GM21423 (cell line): Measurements from ENCODE around the gene RTN4R.
A peak's percentile ranks its signal among the peaks of the same experiment; 100 is the strongest.

Experiments used
- ATAC-seq: cut with Tn5 transposase; IDR thresholded peaks from one replicate; pipeline ENCODE4 v1.9.1; 2021; ENCODE audit warnings: mild to moderate bottlenecking, moderate library complexity; ENCODE audit not compliant: unreplicated experiment

RTN4R gene

DNA sequence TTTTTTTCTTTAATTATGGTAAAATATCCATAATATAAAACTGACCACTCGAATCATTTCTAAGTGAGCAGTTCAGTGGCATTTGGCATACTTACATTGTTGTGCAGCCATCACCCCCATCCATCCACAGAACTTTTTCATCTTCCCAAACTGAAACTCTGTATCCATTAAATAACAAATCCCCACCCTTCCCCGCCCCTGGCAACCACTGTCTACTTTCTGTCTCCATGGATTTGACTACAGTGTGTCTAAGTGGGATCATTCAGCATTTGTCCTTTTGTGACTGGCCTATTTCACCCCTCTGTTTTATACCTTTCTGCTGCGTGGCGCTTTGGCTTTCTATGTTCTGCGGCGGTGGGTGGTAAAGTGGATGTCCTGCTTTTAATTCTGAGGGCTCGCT lies 49.1 kb downstream of the RTN4R start:
- ATAC-seq: no peak

DNA sequence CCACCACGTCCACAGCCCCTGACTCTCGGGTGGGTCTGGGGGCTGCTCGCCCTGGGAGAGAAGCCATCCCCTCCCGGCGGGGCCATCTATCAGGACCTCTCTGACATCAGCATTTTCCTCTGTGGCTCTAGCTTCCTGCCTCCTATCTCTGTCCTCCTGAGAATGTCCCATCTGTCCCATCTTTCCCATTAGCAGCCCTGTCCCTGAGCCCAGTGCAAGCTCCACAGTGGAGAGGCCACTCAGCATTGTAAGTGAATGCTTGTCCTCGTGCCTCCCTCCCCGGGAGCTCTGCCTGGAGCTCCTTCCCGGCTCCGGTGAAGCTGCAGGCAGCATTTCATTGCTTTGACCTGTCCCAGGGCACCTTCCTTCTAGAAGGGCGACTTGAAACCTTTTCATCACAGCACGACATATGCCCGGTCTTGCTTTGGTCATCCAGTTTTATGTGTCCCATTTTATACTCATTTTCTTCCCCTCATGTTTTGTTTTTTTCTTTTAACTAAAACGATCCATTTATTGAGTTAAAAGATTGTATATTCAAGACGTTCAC lies 49.7 kb downstream of the RTN4R start:
- no peak for ATAC-seq

DNA sequence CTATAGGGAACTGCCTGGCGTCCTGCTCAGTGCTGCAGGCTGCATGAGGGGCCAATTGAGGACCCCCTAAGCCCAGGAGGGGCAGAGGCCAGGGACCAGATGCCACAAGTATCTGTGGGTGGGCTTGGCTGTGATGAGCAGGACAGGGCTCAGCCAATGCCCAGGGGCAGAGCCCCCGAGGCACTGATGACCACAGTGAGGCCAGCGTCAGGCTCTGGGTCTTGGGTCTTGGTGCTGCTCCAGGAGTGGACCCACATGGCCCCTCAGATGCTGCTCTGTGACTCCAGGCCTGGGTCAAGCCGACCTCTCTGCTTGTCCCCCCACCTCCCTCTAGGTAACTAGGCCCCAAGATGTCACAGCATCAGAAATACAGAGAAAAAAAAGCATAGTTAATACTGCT lies 50.6 kb downstream of the RTN4R start:
- no peak for ATAC-seq

DNA sequence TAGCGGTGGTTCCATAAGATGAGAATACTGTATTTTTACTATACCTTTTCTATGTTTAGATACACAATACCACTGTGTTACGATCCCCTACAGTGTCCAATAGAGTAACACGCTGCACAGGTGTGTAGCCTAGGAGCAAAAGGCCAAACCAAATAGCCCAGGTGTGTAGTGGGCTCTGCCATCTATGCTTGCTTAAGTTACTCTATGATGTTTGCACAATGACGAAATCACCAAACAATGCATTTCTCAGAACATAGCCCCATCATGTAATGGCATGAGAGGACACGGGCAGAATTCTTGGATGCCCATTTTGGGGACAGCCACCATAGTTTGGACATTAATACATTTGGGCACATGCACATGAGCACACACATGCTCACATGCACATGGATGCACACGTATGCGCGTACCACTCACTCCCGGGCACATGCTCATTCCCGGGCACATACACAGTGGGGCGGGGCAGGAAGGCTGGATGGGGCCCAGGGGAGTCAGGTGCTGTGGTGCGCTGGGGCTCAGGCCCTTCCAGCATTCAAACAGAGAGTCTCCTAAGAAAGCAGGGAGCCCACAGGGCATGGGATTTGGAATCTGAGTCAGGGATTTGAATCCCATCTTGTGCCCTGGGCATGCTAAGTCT lies 51.1 kb downstream of the RTN4R start:
- no peak for ATAC-seq

DNA sequence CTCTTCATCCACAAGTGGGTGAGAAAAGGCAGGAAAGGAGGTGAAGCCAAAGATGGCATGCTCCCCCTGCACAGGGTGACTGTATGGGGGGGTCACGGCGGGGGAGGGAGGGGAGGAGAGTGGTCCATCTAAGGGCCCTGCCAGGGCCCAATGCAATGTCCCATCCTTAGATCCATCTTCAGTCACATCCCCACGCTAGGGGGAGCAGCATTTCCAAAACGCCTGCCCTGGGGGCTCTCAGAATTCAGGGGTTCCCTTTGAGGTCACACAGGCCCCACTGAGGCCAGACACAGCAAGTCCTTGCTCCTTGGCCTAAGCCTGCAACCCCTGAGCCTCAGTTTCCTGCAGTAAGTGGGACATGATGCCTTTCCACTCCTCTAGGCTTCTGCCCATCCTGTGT lies 52.4 kb downstream of the RTN4R start:
- no peak for ATAC-seq

DNA sequence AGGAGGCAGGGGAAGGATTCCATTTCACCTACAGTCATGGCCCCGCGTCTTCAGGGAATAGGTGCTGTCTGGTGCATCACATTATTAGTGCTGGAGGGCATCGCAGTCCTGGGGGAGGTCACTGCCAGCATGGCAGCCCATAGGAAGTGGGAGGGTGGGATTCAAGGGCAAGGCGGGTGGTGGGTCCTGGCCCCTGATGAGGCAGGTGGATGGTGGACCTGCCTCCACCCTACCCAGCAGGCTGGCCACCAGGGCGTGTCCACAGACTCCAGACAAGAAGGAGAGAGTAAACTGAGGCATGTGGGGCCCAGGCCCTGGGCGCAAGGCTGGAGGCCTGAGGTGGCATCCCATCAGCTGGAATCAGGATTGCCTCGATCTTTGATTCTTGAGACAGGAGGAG lies 53.3 kb downstream of the RTN4R start:
- ATAC-seq: no peak

DNA sequence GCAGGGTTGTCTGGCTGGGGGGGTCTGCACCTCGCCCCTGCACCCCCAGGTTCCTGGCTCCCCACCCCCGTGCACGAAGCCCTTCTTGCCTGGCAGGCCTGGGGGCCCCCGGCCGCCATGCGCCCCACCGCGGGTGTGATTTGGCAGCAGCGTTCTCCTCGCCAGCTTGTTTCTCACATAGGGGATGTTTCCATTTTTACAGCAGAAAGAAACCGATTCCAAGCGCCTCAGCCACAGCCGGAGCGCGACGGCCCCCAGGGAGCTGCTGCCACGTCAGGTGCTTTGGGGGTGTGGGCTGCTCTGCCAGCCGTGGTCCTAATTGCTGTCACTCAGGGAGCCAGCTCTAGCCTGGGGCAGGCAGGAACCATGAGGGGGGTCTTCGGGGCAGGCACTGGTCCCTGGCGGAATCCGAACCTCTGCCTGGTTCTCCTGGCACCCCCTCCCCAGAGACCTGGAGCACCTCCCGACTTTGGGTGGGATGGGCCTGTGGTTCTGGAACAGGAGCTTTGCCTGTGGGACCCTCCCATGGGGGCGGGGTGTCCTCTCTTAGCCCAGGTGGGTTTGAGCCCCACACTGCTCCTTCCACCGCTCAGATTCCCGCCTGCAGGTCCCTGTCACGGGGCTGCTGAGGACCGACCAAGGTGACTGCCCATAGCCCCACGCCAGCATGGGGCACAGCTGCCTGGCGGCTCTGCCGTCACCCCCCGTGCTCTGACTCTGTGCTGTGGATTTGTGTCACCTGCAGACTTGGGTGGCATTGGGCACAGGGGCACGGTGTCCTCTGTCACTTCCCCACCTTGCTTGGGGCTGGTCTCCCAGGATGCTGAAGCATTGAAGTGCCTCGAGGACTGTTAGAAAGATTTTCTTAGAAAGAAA lies 54.0 kb downstream of the RTN4R start:
- no peak for ATAC-seq

DNA sequence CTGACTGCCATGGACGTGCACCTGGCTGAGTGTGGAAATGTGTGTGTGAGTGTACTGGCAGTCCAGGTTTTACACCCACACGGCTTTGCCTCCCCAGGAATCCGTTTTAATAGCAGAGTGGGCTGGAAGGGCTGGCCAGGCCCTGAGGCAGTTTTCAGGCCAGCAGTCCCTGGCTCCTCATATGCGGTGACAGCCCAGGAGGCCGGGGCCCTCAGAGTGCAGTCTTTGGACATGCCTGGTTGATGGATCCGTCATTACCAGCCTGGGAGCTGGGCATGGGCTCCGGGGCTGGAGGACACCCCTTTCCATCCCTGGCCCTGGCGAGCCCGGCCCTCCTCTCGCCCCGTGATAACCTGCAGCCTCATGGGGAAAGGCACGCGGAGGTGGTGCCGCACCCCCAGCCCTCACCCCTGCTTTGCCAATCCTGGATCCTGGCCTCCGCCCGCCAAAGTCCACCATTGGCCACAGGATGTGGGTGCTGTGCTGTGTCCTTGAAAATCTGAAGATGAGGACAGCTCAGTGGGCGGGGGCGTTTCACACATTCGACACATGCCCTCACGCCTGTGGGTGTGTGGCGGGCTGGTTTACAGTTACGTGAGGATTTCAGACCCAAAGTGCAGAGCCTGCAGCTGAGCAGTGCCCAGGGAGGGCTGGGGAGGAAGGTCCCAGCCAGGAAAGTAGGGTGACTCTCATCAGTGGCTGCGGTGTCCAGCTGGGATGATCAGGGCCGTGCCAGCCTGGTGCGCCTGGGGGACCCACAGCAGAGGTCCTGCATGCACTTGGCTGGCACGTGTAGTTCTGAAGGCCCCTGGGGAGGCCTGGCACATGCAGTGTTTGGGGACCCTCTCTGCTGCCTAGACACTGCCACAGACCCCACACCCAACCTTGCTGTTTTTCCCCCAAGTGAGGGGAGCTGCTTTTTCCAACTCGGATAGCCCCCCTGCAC lies 55.1 kb downstream of the RTN4R start:
- no peak for ATAC-seq

DNA sequence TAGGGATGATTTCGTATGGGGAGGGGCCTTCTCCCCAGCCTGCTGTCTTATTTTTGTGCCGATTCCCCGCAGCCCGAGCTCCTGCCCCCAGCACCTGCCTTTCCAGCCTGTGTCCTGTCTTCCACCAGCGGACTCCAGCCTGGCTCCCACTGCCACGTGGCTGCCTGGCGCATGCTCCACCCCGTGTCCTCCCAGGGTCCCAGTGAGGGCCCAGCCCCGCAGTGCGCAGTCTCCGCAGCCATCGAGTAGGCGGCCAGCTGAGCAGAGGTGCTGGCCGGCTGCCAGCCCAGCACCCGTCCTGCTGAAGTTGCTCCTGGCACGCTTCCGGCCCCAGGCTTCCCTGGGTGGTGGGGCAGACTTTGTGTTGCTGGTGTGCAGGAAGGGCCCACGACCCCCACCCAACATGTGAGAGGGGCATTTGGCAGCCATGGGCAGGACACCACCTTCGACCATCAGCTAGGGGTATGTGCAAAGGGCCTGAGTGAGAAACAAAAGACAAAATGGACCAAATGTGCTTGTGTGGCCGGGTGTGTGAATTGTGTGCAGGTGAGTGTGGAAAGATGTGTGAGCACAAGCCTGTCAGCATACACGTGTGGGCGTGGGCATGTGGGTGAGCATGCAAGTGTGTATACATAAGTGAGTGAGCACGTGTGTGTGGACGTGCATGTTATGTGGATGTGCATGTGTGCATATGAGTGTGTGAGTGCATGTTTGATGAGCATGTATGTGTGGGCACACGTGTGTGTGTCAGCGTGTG lies 55.9 kb downstream of the RTN4R start:
- ATAC-seq: no peak

DNA sequence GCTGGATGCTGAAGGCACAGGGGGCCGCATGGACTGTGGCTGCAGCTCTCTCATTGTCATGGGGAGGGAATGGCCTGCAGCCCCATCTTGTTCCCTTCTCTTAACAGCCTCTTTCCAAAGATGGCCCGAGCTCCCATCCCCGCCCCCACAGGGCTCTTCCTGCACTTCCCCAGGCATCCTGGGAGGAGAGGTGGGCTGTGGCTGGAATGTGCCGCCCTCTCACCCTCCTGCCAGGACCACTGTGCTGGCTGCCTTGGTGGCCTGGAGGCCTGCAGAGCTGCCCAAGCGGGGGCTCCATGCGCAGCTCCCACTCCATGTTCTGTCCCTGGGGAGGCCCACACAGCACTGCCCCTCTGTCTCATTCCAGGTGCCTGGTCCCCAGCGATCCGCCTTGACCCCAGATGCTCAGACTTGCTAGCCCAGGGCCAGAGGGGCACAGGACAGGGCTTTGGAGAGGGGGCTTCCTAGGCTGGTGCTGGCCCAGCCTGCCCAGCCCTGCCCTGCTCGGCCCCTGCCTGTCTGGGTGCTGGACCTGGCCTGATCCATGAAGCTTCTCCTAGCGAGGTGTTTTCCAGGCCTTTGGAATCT lies 56.6 kb downstream of the RTN4R start:
- ATAC-seq: no peak

DNA sequence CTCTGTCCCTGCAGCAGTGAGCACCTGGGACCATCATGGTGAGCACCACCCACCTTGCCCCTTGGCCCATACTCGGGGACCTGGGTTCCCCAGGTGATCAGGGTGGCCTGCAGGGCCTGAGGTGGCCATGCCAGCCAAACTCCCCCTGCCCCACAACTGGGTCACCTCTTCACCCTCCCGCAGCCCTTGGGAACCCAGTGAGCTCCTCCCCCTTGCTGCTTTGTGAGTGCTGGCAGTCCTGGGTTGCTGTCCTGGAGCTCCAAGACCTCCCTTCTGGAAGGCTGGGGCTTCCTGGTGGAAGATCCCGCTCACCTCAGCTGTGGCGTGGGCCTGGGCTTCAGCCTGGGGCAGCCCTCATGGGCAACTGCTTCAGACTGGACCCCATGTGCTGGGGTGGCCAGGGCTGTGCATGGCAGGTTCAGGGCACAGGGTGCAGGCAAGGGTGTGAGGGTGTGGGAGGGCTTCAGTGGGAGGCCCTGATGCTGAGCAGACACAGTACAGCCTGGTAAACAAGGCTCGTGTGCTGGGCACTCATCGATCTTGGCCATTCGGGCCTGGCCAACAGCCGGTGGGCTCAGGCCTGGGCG lies 57.6 kb downstream of the RTN4R start:
- ATAC-seq: no peak

DNA sequence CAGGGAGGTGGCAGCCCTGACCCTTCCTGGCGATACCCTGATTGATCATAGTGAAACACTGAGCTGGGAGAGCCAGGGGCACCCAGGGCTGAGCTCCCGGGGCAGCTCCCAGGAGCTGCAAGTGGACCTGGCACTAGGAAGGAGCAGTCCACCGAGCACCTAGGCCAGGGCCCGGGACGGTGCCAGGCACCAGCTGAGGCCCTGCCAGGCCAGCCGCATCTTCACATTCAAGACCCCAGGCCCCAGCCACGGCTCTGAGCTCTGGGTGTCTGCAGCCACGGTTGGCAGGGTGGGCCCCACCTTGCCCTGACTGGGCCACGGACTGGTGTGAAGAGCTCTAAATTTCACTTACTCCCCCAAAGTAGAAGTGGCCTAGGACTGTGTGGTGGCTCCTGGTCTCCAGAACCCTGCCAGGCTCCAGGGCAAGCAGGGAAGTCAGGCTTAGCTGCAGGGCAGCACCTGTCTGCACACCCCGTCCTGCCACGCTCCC lies 58.3 kb downstream of the RTN4R start:
- ATAC-seq: no peak

DNA sequence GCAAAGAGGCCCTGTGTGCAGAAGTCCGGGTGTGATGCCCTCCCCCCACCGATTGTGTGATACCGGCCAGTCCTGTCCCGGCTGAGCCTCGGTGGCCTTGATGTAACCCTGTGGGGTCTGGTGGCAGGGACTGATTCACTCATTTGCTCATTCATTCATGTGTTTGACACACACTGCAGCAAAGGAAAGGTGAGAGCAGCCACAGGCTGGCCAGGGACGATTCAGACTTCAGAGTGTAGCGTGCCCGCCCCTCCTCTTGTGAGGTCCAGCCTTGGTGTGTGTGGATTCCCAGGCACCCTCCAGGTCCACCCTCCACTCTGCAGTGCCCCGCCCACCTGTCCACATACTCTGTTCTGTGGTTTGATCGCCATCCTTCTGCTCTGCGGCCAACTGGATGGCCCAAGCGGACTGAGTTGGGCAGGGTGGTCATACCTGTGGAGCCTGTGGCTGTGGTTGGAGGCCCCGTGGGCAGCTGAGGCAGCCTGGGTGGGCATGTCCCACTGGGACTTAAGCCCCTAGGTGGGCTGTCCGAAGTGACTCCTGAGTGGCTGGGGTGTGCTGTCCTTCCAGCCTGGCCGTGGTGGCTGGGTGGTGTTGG lies 59.3 kb downstream of the RTN4R start:
- ATAC-seq: no peak

DNA sequence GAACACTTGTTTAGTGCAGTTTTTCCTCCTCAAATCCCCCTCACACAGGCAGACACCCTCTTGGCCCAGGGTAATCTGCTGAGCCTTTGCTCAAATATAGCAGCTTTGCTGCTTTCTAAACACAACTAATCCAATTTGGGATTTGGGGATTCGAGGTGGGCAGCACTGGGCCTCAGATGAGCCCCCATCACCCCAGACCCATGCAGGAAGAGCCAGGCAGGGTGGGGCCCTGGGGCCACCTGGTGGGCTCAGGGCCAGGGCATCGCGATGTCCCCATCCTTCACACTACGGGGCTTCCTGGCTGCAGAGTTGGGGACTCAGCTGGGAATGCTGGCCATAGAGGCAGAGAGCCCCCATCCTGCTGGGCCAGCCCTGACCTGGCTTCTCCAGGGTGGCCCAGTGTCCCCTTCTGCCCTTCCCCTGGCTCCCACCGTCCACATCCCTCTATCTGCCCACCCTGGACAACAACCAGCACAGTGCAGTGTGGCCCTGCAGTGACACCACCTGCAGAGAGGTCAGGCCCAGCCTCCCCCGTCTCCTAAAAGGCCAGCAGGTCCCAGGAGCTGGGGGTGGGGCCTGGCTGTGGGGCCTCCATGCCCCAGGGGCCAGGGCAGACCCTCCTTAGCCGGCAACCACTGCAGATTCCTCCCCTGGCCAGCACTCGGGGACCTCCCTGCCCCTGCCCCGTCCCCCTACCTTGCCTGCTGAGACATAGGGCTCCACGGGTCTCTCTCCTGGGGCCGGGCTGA lies 60.7 kb downstream of the RTN4R start:
- no peak for ATAC-seq

DNA sequence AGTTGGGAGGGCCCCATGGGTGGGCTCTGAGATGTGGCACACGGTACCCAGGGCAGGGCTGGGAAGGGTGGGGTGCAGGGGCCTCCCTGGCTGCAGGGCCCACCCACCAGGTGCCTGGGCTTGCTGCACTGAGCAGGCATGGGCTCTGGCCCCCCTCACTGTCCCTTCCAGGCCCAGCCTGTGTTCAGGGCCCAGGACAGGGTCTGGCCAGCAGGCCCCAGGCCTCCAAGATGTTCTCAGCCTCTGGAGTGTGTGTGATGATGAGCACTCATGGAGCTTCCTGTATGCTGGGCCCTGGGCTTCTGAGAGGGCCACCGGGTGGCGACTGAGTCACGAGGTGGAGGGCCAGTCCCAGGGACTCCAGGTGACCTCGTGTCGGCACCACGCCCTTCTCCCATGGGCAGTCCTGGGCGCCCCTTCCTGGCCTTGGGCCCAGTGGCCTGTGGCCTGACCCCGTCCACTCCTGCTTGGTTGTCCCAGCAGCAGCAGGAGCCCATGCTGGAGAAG lies 61.4 kb downstream of the RTN4R start:
- ATAC-seq: no peak

DNA sequence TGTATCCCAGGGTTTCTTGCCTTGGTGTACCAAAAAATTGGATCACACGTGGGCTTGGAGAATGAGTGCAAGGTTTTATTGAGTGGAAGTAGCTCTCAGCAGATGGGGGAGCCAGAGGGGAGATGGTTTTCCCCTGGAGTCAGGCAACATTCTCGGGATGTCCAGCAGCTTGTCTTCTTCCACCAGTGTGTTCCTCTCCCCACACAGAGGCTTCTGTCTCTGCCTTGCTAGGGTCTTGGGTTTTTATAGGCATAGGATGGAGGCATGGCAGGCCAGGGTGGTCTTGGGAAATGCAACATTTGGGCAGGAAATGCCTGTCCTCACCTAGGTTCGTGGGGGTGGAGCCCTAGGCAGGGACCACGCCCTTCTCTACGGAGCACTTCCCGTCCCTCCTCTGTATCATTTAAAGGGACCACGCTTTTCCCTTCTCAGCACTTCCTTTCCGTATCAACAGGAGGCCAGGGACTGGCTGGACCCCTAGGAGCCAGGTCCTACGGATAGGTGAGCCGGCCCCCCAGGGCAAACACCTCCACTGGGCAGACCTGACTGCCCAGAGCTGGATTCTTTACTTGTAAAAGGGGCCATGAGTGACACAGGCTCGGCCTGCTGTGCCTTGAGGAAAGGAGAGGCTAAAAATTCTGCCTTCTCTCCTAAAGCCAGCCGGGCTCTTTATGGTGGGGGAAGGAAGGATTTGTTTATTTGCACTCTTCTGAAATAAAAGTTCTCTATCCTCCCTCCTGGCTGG lies 62.0 kb downstream of the RTN4R start:
- ATAC-seq: peak; percentile 66

DNA sequence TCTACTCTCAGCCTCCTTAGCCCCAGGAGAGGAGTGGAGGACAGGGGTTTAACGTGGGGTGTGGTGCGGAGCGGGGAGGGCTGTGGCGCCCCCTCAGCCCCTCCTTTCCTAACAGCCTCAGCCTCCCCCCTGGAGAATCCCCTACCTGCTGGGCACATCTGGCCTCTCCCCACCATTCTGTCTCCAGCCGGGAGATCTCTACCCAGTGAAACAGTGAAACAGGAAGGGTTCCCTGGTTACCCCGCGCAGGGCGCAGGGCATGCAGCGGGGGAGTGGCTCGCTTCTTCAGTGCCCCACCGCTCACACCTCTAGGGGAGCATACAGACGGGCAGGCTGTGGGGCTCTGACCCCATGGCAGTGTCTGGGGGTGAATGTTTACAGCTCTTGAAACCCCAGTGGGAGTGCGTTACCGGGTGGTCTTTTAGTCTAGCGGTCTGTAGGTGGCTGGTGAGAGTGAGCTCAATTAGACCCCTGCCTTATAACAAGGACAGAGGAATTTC lies 62.6 kb downstream of the RTN4R start:
- ATAC-seq: no peak
